GM12872 (cell line): Measurements from ENCODE around the gene TMEM129.

Experiments used
- CTCF ChIP-seq: IDR thresholded peaks from 3 replicates; pipeline ENCODE4 v1.5.1; 2011; ENCODE audit warnings: low read depth, mild to moderate bottlenecking, low read length, moderate library complexity; ENCODE audit not compliant: insufficient read depth

TMEM129 gene

GRCh38 chr4:1683261-1683735 lies 37.8 kb downstream of the TMEM129 start:
- TF ChIP-seq CTCF: no peak

- no peak for TF ChIP-seq CTCF
Measured at GRCh38 chr4:1682860-1683259, 38.3 kb downstream of the TMEM129 start.

DNA sequence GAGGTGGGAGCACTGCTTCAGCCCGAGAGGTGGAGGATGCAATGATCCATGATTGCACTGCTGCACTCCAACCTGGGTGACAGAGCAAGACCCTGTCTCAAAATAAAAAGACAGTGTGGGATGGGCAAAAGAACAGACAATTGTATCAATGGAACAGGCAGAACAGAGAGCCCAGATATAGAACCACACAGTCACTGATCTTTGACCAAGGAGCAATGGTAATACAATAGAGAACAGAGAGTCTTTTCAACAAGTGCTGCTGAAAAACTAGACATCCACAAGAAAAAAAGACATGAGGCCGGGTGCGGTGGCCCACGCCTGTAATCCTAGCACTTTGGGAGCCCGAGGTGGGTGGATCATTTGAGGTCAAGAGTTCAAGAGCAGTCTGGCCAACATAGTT lies 42.9 kb downstream of the TMEM129 start:
- TF ChIP-seq CTCF: no peak

DNA sequence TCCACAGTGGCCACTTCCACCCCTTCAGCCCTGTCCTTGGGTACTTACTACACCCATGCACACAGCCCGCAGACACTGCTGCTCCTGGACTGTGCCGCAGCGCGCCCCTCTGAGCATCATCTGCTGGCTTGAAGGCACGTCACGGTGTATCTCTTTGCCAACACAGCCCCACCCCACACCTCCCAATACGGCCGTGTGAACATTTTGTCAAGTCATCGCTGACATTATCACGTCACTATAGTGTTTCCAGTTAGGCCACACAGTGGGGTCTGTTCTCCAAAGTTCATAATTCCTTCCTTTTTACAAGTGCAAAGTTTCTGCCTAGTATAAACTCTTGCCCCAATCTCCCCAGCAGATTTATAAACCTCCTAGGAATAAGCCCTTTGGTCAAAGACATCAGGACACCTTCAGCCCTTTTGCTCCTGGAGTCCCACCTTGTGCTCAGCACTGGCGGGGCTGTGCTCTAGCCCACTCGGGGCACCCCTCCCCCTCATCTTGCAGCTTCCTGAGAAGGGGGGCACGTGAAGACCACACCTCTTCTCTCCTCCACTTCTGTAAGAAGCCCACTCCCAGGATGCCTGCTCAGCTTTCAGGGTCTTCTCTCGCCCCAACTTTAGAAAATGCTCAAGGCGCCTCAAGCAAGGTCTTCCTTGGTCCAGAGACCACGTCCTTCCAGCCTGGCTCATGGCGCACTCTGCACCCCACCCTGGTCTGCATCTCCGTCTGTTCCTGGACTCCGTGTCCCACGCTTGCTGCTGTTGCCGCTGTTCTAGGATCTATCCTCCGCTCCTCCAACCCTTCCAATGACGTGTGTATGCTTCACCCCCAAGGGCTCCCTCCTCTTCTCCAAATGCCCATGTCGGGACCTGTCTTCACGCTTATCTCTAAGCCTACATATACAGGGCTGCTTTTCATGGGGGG lies 44.3 kb downstream of the TMEM129 start:
- TF ChIP-seq CTCF: no peak

DNA sequence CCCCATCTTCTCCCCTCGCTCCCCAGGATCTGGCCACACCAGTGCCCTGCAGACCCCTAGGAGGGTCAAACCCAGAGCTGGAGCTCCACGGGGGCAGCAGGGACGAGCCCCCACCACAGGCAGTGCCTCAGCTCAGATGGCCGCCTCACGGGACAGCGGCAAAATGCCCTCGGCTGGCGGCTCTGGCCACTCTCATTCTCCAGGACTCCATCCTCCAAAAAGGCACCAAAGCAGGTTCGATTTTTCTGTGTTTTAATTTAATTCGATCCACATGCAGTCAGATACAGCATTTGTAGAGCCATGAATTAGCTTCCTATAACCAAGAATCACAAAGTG lies 45.4 kb downstream of the TMEM129 start:
- TF ChIP-seq CTCF: no peak

DNA sequence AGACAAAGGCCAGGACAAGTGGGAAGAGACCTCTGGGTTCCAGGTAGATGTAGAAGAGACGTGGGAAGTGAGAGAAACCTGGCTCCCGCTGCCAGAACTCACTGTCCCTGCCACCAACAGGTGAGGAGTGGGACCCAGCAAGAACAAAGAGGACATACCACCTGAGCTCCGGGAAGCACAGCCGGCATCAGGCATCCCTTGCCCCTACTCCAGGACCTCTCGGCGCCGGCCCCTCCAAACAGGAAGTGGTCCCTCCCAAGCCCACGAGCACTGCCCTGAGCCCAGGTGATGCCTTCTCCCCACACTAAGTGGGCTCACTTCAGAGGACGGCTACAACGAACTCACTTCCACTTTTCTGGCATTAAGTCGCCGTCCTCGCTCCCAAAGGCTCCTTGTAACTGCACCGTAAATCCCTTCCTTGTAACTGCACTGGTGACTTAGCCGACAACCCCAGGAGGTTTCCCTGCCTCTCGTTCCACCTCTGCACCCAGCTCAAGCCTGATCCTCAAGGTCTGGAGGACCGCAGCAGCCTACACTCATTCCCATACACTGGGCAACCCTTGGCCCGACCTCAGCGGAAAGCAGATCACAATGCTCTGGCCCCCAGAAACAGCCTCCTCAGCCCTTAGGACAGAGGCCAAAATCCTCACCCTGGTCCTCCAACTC lies 45.9 kb downstream of the TMEM129 start:
- no peak for TF ChIP-seq CTCF

GRCh38 chr4:1674682-1675081 lies 46.4 kb downstream of the TMEM129 start:
- no peak for TF ChIP-seq CTCF
